Measurements from ENCODE around the gene OGA.

Gene OGA

DNA sequence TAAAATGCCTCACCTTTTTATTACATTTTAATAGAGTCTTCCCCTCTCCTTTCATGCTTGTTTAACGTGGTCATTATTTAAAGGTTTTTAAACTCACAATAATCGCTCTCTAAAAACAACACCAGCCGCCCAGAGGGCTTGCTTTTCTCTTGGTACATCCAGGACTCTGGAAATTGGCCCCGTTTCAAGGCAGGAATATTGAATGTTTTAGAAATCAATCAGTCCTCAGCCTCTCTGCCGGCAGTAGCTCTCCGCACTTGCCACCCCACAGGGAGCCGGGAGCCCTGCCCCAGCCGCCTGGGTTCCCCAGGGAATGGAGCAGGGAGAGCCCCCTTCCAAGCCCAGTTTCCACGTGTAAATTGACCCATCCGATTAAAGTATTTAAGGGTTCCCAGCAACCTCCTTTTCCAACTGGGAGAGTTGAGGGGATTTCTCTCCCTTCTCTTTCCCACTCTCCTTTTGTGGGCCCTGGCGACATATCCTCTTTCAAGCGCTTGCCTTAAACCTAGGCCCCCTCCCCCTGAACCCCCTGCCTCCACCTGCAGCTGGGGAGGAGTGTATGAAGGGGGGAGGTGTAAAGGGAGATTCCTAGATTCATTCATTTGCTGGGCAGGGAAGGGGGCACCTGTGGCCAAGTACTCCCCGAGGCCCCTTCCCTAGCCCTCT lies 44.2 kb downstream of the OGA start:
- DNase-seq: no peak

DNA sequence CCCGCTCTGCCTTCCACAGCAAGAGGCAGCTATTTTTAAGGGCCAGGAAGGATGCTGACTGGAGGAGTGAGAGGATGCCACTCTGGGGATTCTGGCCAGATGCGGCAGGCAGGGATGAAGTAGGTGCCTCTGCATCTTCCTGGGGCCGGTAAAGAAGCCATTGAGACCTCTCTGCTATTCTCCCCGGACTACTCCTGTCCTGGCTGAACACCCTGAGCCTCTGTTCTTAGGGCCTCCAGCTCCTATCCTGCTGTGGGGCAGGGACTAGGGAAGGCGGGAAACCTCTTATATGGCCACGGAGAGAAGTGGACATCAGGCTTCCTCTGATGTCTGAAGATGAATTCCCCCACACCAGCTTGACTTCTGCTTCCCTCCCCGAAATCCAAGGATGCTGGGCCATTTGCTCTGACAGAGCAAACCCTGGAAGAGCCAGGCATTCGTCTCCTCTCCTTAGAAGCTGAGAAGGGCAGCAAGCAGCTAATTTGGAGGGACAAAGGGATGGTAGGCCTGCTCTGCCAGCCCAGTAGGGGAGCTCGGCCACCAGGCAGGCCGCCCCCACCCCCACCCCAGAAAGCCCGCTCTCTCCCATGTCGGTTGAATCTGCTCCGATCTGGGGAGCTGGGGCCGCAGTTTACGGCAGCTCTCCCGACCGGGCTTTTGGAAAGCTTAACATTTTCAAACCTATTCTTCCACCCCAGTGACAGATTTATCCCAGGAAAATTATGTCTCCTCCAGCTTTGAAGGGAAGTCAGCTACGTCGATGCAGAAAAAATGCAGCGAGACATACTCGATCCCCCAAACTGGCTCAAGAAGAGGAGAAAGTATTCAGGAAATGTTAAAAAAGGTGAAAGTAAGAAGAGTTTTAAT lies 45.1 kb downstream of the OGA start:
- DNase-seq: no peak

DNA sequence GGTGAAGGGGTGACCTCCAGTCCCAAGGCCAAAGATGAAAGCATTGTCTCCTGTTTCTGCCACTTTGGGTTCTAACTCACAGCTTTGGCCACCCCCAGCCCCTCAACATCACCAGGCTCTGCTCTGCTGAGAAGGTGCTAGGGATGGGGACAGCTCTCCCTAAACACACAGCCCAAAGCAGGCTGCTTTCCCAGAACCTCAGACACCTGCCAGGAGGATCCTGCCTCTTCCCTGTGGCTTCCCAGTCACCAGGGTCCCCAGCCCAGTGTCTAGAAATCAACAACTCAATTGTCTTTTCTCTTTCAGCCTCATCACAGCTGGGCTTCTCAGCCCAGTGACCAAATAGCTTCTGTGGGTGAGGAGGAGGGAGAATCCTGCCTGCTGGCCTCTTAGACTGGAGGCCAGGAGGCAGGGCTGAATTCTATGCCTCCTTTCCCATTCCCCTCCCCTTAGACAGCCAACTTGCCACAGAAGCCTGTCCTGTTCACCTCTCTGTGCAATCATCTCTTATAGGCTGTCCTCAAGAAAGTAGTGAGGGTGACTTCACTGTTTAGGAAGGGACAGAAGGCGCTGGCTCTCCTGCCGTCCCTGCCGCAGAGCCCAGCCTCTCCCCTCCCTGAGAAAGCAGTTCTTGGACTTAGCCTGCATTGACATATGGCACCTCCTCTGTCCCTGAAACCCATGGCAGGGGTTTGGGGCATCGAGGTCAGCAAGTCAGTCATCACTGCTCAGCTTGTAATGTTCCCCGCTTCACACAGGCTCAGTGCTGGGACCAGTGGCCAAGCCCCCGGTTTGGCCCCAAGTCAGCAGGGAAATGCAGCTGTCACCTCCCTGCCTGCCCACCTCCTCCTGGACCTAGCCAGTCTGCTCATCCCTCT lies 46.0 kb downstream of the OGA start:
- no peak for DNase-seq

DNA sequence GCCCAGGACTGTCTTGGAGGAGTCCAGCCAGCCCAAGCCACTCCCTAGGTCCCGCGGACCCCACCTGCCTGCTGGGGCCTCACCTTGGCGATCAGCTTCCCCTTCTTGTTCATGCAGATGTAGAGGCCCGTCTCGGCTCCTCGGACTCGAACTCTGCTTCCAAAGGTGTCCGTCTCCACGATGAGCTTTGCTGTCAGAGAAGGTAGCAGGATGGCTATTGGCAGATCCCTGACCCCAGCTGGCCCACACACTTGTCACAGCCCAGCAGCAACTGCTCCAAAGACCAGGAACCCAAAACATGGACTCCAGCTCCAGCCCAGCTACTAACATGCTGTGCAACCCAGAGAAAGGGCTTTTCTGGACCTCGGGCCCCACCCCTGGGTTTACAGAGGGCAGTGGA lies 46.9 kb downstream of the OGA start:
- no peak for DNase-seq

DNA sequence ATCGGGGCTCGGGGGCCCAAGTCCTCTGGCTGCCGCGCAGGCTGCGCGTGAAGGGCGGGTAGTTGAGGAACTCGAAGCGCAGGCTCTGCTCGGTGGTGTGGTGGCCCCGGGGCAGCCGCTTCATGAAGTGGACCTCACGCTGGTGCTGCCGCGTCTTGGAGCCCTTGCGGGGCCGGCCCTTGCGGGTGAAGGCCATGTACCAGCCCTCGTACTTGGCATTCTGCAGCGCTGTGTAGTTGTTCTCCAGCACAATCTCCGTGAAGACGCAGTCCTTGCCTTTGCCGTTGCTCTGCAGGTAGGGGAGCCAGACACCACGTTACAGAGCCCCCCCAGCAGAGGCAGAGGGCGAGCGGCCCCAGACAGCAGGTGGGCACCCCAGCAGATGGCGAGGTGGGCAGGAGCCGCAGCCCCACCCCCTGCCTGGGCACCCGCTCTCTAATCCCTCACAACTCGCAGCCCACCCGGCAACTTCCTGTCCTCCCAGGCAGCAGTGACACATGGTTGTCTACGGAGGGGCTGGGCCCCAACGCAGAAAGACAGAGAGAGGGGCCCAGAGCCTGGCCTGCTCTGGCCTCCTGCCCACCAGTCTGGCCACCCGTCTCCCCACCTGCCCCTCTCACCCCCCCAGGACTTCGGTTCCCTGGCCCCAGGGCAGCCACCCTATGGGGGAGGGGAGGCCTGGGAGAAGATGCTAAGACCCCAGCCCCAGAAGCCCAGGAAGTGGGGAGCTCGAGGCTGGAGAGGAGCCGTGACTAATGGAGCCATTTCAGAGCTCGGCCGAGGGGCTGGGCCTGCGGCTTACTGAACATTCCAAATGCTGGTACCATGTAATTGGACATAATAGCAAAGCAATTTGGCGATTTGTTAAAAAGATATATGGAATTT lies 47.7 kb downstream of the OGA start:
- DNase-seq: no peak

DNA sequence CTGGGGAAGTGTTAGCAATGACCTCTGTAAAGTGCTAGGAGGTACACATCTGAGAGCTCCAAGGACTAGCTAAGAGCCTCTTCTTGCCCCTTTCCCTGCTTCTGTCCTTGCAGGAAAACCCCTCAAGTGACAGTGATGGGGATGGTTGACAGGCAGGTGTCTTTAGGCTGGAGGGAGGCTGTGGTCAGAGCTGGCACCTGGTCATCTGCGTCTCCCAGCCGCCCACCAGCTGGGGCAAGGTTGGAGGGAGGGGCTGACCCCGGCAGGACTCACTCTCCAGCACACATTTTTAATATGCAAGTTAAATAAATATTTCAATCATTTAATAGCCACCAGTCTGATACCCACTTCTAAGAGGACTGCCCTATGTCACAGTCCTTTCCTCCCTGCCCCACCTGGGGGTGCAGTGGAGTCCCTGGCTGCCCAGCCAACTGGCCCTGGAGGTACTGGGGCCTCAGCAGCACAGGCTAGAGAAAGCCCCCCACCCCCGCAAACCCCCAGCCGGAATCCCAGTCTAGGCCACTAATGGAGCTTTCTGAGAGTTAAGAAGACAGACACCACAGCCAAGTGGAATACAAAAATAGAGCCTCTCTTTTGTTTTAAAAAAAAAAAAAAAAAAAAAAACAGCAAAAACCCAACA lies 48.6 kb downstream of the OGA start:
- no peak for DNase-seq

DNA sequence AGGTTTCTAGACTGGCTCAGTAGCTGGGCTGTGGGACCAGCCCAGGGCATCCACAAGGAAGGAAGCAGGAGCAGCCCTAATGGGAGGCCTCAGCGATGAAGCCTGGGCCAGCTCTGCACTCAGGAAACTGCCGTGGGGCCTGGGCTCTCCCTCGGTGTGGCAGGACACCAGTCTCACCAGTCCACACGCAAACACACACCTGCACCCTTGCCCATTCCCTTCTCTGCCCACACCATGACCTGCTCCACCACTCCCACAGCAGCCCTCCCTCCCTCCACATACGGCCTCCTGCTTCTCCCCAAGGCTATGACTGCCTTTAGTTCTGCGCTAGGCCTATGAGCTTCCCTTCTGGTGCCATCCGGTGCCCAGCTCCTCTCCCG lies 49.5 kb downstream of the OGA start:
- DNase-seq: no peak

DNA sequence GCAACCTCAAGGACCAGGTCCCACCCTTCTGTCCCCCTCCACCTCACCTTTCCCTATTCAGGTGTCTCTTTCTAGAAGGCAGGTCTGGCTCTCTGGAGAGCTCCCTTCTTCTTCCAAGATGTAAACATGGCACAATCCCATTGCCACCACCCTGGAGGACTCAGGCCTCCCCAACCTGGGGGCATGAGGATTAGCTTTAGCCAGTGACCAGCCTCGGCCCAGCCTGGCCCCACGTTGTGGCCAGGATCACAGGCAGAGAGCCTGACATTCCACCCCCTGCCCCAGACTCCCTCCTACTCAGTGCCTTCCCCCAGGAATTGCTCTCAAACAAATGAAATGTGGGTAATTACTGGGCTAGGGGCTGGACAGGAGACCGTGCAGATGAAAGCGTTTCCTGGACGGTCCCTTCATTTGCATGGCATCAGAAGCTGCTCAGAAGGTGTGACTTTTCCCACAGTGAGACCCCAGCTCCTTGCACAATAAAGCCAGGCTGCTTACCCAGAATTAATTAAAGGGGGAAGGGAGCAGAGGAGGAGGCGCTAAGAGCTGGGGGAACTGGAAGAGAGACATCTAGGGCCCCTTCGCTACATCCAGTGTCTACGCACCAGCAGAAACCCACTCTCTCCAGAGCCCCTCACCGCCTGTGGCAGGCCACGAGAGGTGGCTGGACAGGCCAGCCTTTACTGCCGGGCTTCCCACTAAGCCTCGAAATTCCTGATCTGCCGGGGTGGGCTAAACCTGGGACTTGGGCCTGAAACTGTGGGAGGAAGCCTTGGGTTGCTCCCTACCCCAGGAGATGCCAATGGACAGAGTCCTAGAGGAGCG lies 50.1 kb downstream of the OGA start:
- no peak for DNase-seq

DNA sequence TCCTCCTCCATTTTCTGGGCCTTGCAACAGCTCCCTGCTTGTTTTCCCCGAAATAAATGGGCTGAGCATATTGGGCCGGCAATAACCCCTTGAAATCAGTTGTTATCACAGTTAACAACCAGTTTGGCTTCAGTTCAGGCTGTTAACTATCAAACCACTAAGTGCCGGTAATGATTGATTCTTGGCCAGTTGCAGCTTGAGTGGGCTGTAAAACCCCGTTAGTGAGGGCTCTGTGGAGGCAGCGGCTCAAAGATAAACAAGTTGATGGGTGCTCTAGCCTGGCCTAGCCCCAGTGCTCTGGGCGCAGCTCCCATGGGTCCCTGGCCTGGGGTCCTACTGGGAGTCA lies 50.7 kb downstream of the OGA start:
- DNase-seq: no peak

DNA sequence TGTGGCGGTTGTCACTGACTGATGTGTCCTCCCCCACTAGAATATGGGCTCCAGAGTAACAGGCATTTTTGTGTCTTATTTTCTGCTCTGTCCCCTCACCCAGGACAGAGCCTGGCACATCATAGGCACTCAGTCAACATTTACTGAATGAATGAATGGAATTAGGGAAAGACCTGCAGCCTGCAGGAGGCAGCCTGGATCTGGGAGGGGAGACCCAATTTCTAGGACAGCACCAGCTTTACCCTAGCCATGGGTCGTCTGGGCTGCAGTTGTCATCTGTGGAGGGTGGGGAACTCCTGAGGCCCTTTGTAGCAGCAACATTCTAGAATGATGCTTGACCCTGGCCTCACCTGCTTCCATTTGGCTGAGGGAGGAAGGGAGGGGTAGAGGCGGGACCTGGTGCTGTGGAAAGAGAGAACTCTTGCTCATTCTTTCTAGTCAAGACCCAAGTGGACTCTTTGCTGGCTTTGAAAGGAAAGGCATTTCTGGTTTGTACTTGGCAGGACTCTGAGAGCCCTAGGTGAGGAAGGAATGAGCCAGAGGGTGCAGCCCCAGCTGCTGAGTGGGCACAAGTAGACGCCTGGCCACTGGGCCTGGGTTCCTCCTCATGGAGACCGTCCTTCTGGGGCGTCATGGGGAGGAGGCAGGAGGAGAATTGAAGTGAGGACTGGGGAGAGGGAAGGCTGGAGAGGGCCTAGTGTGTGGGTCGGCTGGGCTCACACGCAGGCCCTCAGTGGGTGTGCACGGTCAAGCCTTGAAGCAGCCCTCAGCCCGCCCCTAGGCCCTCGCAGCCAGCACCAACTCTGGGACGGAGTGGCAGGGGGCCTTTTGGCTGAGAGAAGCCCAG lies 51.3 kb downstream of the OGA start:
- DNase-seq: no peak

DNA sequence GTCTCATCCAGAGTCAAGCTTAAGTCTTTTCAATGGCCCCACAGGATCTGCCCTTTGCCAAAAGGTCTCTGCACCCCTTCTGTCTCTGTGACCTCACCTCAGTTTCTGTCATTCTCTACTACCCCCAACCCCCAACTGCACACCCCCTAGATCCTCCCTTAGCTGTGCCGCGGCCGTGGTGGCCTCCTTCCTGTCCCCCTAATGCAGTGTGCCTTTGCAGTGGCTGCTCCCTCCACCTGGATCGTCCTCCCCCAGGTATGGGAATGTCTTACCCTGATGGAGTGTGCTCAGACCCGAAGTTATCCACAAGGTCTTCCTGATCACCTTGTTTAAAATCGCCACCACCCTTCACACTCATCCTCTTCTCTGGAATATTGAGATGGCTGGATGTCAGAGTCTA lies 51.9 kb downstream of the OGA start:
- DNase-seq: no peak

DNA sequence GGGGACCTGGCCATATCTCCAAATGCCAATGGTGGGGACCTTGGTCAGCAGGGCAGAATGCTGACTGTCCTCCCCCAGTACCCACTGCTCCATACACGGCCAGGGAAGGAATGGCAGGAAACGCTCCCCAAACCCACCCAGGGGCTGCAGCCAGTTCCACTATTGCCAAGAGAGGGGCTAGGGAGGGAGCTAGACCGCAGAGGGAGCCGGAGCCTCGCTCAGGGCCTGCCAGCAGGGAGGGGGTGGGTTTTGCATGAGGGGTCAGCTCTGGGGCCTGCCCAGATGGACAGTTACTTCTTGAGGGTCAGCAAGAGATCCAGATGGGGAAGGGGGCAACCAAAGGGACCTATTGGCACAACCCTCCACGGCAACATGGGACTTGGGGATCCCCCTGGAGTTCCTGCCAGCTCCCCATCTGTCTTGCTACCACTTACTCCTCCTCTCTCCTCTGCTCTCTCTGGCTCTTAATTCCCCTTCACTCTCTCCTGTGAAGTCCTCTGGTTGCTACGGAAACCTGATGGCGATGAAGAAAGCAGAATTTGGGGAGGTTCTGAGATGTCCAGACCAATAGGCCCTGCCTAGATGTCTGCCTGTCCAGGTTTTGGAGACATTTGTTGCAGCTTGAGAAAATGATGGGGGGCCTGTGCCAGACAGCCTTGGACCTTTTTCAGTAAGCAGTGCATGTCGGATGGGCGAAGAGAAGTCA lies 55.0 kb downstream of the OGA start:
- no peak for DNase-seq

DNA sequence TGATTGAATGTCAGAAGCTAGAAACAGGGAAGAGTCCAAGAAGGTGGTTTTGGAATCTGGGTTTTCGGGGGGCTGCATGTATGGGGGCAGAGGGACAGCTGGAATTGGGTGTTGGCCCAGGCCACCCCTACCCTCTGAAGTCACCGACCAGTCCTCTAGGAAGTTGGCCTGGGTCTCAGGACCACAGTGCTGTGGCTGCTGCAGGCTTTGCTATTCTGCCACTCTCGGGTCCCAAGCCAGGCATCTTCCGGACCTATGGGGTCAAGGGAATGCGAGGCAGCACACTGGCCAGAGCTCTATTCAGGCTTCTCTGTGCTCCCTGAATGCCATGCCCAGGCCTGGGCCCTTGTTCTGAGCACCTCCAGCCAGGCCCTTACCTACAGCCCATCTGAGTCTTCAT lies 55.5 kb downstream of the OGA start:
- no peak for DNase-seq

DNA sequence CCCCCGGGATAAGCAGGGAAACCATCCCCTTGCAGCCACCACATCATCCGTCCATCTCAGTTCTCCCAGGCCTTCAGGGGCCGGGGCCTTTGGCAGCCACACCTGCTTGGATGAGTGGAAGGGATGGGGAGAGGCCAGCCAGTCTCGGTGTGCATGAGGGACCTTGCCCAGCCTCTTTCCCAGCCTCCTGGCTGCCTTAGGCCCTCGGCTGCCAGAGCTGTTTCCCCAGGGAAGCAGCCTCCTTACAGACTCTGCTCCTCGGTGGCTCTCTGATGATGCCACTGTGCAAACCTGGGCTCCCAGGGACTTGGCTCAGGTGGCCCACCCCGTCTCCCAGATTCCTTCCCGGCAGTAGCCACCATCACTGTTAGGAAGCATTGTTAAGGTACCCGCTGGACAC lies 57.0 kb downstream of the OGA start:
- no peak for DNase-seq

DNA sequence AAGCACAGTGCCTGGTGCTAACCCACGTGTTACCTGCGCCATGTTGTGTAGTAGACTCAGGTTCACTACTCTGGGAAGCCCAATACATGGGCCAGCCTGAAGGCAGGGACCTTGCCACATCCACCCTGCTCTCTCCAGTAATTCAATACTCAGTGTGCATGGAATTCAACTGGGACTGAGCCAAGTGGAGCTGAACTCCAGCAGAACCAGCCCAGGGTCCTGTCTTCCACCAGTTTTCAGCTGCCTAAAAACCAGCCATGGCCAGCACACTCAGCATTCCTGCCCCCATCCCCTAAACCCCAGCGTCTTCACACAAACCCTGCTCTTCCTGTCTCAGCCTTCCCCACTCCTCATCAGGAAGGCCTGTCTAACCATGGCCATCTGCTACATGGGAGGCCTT lies 57.7 kb downstream of the OGA start:
- DNase-seq: no peak

DNA sequence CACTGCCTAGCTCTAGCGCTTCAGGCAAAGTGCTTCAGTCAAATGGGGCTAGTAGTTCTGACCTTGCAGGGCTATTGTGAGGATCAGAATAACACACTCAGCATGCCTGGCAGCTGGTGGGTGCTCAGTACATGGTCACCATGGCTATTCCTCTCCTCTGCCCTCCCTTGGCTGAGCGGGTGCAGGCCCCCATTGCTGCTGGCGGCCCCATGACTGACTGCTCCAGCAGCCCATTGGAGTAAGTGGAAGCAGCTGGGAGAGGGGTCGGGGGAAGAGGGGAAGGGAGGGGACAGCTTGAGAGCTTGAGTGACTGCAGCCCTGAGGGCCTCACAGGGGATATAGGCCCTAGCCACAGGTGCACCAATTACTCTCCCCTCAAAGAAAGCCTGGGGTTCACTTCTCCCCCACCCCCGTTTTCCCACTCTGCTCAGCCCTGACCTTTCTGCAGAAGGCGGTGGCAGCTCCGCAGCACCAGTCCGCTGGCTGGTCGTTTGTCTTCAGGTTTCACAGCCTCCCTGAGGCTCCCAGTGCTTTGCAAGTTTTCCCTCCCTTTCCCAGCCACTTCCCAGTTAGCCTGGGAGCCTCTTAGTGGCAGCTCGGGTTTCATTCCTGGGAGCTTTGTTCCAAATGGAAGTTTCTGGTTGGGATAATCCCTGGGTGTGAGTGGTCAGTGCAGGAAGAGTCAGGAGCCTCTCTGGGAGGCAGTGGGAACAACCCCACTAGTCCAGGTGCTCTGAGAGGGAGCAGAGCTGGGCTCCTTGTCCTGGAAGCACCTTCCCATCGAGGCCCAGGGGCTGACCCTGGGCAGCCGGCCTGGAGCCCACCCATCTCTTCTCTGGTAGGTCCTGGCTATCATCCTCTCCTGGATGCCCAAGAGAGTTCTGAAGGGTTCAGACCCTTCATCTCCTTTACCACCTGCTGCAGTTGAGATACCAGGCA lies 58.7 kb downstream of the OGA start:
- DNase-seq: no peak

DNA sequence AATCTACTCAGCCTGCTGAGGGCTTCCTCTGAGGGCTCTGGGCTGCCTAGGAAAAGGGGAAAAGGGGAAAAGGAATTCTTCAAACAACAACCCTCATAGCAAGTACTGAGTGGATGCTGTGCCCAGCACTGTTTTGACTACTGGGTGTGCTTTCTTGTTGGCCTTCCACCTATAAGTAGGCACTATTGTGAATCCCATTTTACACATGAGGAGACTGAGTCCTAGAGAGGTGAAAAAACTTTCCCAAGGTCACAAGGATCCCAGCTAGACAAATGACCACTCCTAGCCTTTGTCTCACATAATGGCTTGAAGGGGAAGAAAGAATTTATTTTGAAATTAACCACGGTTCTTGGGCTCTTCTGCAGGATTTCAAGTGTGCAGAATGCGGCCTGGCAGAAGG lies 59.4 kb downstream of the OGA start:
- no peak for DNase-seq

DNA sequence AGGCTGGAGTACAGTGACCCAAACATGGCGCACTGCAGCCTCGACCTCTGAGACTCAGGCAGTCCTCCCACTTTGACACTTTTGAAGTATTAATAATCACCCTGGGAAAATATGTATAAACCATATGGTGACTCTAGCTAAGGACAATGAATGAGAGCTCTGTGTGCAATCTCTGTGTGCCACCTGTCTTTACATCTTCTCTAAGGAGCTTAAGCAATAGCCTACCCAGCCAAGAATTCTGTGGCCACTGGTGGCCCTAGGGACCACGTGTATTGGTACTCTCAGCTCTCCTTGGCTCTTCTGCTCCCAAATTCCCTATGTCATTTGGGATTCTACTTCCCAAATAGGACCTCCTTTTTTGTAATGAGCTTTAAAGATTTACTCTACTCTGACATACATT lies 66.0 kb downstream of the OGA start:
- no peak for DNase-seq
